ENCODE results near the gene TERT.

TERT gene

DNA sequence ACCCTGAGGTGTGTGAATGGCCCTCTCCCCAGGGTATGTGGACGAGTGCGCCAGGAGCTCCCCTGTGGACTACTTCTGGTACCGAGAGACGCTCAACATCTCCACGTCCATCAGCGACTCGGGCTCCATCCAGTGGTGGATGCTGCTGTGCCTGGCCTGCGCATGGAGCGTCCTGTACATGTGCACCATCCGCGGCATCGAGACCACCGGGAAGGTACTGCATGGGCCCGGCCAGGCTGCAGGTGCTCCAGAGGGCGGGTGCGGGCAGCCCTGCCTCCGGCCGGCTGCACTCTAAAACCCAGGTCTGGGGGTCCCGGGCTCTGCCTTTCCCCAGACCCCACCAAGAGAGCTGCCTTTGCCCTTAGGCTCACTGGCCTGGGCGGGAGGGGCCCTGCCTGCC is 82.6 kb downstream of the TERT start:
- in situ Hi-C loops (cut with HindIII; ENCODE audit: low sequenced_read_pairs) = loop anchor here (25.0 kb wide), 2 partner anchors 250 to 450 kb away; no protein-coding TSS in a partner anchor

DNA sequence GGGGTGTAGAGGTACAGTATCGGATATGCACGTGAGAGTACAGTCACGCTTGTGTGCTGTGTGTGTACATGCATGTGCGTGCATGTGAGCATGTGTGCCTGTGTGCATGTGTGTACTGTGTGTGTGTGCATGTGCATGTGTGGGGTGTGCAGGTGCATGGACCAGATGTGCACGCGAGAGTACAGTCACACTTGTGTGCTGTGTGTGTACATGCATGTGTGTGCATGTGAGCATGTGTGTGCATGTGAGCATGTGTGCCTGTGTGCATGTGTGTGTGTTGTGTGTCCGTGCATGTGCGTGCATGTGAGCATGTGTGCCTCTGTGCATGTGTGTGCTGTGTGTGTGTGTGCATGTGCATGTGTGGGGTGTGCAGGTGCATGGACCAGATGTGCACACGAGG is 83.2 kb downstream of the TERT start:
- in situ Hi-C loops (cut with HindIII; ENCODE audit: low sequenced_read_pairs) = loop anchor here (25.0 kb wide), 2 partner anchors 251 to 451 kb away; no protein-coding TSS in a partner anchor

DNA sequence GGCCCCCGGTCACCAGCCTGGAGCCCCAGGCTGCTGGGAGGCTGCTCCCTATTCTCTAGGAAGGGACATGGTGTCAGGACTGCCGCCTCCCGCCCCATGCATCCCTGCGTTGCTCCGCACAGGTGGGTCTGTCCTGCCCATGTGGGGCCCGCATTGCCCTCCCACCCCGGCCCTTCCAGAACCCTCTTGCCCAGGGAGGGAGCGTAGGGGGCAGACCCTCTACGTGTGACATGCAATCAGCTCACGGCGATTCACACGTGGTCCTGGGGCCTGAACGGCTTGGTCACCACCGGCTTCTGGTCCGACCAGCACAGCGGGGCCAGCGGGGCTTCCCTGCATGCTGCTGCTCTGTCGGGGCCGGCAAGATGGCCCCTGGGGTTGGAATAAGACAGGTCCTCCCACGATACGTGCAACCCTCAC is 84.0 kb downstream of the TERT start:
- in situ Hi-C loops (cut with HindIII; ENCODE audit: low sequenced_read_pairs) = loop anchor here (25.0 kb wide), 2 partner anchors 251 to 451 kb away; no protein-coding TSS in a partner anchor

DNA sequence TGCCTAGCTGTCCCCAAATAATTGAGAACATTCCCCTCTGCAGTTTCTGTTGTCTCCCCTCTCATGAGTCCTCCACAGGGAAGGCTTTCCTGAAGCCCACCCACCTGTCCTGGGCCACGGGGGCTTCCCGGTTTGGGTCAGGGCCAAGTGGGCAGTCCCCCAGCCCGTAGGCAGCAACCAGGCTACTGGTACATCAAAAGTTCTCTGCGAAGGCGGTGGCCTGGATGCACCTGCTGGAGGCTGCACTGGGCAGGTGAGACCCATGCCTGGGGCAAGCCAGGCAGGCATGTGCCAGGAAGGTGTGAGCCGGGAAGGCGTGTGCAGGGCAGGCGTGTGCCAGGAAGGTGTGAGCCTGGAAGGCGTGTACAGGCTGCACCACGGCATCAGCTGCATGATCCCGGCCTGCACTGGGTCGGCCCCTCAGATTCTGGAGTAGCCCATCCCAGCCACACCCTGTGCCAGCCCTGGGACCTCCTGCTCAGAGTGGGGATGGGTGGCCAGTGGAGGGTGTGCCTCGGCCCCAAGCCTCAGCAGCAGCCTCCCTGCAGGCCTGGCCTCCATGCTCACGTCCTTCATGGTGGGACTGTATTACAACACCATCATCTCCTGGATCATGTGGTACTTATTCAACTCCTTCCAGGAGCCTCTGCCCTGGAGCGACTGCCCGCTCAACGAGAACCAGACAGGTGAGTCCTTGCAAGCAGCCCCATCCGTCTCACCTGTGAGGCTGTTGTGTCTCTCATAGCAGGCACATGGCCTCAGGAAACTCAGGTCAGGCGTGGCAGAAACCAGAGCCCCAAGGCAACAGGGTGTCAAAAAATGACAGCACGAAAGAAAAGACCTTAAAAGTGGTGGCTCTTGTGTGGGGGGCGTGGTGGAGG is 84.7 kb downstream of the TERT start:
- in situ Hi-C loops (cut with HindIII; ENCODE audit: low sequenced_read_pairs) = loop anchor here (25.0 kb wide), 2 partner anchors 252 to 452 kb away; no protein-coding TSS in a partner anchor

DNA sequence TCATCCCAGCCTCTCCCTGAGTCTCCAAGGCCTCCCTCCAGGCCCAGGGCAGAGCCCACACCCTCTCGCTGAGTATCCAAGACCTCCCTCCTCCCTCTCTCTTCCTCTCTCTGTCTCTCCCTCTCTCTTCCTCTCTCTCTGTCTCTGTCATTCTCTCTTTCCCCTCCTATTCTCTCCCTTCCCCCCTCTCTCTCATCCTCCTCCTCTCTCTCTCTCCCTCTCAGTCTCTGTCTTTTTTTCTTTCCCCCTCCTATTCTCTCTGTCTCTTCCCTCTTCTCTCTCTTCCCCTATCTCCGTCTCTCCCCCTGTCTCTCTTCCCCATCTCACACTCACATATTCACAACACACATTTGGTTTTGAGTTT is 85.4 kb downstream of the TERT start:
- in situ Hi-C loops (cut with HindIII; ENCODE audit: low sequenced_read_pairs) = loop anchor here (25.0 kb wide), 2 partner anchors 253 to 453 kb away; no protein-coding TSS in a partner anchor

DNA sequence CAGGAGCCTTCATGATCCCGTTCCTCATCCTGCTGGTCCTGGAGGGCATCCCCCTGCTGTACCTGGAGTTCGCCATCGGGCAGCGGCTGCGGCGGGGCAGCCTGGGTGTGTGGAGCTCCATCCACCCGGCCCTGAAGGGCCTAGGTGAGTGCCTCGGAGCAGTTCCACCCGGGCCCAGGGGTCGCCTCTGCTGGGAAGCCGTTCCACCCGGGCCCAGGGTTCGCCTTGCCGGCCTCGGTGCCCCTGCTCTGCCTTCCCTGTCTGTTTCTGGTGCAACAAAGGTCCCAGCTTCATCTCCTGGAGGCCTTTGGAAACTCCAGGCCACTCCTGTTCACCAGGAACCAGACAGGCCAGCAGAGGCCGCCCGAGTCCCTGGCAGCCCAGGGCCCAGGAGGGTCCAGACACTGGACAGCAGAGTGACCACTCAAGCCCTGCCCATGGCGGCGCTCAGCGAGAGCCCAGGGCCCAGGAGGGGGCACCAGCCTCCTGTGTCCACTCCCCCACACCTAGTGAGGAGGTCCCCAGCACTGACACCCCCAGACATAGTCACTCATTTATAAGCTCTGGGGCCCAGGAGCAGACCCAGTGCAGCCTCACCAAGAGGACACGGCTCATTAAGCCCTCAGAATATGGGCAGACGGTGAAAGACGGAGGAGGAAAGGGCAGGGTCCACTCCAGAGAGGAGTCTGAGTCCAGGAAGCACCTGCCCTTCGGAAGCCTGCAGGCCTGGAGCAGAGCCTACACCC is 86.0 kb downstream of the TERT start:
- in situ Hi-C loops (cut with HindIII; ENCODE audit: low sequenced_read_pairs) = loop anchor here (25.0 kb wide), 2 partner anchors 253 to 453 kb away; no protein-coding TSS in a partner anchor

DNA sequence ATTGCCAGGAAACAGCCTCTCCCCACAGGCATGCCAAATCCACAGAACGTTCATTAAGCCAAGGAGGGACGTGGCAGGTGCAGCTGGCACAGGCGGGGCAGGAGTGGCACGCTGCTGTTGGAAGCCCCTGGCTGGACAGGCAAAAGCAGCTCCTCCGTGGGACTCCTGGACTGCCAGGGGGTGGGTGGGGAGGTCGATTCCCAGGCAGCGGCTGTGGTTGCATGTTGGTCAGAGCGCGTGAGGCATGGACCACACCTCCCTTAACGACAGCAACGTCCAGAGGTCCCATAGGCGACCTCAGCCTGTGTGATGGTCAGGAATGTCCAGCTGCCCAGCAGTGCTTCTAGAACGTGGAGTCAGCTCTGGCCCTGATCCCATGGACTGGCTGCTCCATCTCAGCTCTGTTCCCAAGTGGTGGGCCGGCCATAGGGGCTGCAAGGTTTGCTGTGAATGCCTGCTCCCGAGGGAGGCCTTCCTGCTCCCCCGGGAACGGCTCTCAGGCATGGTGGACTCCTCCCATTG is 86.6 kb downstream of the TERT start:
- in situ Hi-C loops (cut with HindIII; ENCODE audit: low sequenced_read_pairs) = loop anchor here (25.0 kb wide), 2 partner anchors 254 to 454 kb away; no protein-coding TSS in a partner anchor

DNA sequence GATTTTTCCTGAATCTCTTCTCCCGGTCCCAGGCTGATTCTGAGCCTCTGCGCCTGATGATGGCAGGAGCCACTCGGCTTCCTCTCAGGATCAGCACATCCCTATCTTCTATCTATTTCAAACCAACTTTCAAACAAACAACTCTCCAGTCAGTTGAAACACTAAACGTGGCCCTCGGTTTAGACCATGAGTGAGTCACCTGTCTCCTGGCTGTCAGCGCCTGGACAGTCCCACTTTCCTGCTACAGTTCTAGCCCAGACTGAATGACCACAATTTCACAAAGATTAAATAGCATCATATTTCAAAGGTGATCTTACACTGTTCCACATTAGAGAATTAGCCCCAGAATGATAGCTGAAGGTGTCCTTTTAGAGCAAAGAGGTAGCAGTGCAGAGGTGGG is 87.3 kb downstream of the TERT start:
- in situ Hi-C loops (cut with HindIII; ENCODE audit: low sequenced_read_pairs) = loop anchor here (25.0 kb wide), 2 partner anchors 255 to 455 kb away; no protein-coding TSS in a partner anchor

DNA sequence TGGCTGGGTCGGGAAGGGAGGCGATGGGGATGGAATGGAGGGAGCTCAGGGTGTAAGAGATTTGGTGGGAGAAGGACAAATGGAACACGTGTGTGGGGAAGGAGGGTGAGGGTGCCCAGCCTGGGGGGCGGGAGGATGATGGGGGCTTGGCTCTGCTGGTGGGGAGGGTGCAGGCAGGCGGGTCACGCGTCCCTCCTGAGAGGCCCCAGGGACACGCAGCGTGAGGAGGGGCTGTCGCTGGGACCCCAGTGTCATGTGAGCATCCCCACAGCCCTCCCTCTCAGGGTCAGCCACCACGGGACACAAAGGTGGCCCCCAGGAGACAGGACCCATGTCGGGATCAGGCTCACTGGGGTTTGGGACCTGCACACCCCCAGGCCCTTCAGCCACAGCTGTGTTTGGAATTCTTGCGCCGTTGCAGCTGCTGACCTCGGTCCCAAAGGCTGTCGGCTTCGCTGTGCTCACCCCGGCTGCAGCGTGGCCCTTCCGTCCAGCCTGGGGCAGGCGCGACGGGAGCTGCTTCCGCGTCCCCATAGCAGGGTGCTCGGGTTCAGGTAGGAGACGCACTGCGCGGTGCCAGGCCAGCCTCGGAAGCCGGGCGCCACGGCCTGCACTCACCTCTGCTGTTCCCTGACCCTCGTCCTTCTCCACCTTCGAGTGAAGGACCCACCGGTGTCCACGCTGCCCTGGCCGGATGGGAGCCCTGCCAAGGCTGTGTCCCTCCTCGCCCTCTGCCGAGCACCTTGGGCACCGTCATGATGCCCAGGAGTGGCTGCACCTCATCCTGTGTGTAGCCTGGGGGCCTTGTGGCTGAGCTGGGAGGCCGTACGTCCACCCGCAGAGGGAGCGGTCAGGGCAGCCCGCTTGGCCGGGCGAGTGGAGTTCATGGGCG is 88.1 kb downstream of the TERT start:
- in situ Hi-C loops (cut with HindIII; ENCODE audit: low sequenced_read_pairs) = loop anchor here (25.0 kb wide), 2 partner anchors 256 to 456 kb away; no protein-coding TSS in a partner anchor

DNA sequence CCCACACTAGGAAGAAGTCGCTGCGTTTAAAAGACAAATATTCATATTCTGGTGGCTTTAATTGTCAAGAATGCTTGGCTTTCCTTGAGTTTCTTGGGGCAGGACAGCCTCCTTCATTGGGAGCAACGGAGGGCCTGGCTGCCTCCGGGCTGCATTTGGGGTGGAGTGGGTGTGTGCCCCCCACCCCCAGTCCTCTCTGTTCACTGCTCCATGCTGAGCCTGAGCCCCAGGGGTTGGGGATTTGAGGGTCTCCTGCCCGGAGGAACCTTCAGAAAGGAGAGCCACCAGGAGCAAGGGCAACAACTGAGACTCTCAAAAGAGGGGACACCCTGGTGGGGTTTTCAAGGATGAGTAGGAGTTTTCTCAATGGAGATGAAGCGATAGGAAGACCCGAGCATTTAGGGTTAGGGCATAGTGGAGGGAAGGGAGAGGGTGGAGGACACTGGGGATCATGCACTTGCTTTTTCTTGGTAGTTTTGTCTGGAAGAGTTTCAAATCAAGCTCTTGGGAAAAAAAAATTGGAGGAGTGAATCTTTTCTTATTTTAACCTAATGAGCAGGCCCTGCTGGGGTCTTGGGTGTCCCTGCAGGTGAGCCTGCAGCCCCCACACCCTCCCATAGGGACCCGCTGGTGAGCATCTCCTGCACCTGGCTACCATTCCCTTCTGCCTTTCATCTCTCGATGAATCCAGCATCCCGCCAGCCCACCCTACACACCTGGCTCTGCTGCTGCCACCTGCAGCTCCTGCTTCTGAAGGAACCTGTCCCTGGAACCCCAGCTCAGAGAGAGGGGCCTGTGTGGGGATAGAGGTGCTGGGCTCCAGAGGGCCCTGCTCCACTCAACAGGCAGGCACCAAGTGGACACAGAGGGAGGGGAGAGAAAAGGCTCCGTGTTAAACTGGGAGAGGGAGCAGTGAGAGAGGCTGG is 89.3 kb downstream of the TERT start:
- in situ Hi-C loops (cut with HindIII; ENCODE audit: low sequenced_read_pairs) = loop anchor here (25.0 kb wide), 2 partner anchors 257 to 457 kb away; no protein-coding TSS in a partner anchor

DNA sequence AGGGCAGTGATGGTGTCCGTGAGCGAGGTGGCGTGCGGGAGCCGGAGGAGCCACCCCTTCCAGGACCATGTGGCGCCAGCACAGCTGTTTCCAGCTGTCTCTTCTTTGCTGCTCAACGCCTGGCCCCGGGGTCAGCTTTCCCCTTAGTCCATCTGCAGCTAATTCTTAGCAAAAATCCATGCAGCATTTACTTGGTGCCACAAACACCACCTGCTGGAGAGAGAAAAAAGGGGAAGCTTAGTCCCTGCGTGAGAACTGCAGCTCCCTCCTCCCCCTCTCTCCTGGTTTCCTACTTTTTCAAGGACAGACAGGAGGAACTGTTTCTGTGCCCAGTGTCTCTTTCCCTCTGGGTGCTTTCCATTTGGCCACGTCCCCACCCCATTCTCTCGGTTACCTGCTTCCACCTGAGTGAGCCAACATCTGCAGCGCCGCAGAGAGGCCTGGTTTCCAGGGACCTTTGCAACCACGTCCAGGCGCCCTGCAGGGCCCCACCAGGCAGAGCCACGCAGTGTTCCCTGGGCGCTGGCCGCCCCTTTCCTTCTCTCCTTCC is 90.1 kb downstream of the TERT start:
- in situ Hi-C loops (cut with HindIII; ENCODE audit: low sequenced_read_pairs) = loop anchor here (25.0 kb wide), 2 partner anchors 258 to 458 kb away; no protein-coding TSS in a partner anchor

DNA sequence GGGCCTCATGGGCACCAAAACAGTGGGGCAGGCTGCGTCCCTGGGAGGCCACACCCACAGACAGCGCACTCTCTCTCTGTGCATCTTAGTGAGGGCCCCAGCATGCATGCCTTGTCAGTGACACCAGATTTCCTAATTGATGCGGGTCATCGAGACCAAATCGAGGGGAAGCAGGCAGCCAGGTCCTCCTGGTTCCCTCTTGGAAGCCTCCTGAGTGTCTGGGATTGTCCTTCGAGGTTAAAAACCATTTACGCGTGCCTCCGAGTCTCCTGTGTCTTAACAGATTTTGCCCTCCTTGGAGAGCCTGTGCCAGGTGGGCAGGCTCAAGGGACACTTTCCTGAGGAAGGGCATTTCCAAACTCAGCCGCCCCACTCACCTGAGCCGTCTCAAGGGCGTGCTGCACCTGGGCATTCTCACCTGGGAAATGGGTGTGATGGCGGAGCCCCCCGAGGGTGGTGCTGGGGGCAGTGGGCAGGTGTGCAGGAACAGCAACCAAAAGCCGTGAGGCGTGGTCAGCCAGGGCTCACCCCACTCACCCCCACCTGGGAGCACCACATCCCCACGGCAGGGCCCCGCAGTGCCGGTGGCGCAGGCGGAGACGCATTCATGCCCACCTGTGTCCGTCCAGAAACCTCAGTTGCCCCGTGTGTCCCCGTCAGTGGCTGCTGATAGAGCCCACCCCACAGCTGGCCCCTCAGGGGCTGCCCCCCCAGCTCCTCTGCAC is 90.7 kb downstream of the TERT start:
- in situ Hi-C loops (cut with HindIII; ENCODE audit: low sequenced_read_pairs) = loop anchor here (25.0 kb wide), 2 partner anchors 258 to 458 kb away; no protein-coding TSS in a partner anchor

DNA sequence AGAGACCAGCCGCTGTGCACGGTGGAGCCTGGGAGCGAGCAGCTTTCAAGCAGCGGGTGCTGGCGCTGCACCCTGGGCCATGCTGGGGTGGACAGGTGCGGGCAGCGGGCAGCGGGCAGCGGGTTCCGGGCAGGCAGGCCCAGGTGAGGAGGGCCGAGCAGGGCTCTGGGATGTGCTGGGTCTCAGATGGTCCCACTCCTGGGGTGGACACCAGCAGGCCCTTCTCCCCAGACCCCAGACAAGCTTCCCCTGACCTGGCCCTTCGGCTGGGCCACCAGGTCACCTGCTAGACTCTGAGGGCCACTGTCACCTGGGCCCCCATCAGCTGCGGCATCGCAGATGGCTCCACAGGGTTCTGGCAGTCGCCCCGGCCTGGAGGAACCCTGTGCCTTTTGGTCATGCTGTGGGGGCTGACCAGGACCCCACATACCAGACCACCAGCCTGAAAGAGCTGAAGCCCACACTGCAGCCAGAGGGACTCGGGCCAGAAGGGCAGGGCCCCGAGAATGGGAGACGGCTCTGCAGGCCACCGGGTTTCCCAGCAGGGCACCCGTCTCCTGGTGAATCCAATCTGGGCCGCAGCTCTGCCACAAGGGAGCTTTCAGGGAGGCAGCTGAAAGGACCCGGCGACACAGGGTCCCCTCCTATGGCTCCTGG is 91.4 kb downstream of the TERT start:
- in situ Hi-C loops (cut with HindIII; ENCODE audit: low sequenced_read_pairs) = loop anchor here (25.0 kb wide), 2 partner anchors 259 to 459 kb away; no protein-coding TSS in a partner anchor
